Adipocyte (in vitro differentiated cells): ENCODE data around the gene MYO6.

Experiments used
- DNase-seq: peaks from one replicate; pipeline ENCODE4 v3.0.0-alpha.2; 2015; ENCODE audit warnings: low read depth
- H3K27me3 ChIP-seq: replicated peaks from 2 replicates; pipeline ENCODE4 v1.7.0; 2013; ENCODE audit warnings: mild to moderate bottlenecking, low read length, moderate library complexity; ENCODE audit not compliant: control insufficient read depth, insufficient read depth
- H3K36me3 ChIP-seq: 2 replicates; pipeline ENCODE4 v1.7.0; 2013; ENCODE audit warnings: low read length, mild to moderate bottlenecking, moderate library complexity; ENCODE audit not compliant: control insufficient read depth, insufficient read depth, severe bottlenecking
- H3K4me1 ChIP-seq: 2 replicates; pipeline ENCODE4 v1.7.0; 2013; ENCODE audit warnings: mild to moderate bottlenecking, low read length, moderate library complexity; ENCODE audit not compliant: control insufficient read depth, insufficient read depth
- H3K4me3 ChIP-seq: 2 replicates; pipeline ENCODE4 v1.7.0; 2013; ENCODE audit warnings: mild to moderate bottlenecking, low read length, moderate library complexity
- H3K9ac ChIP-seq: 2 replicates; pipeline ENCODE4 v1.7.0; 2013; ENCODE audit warnings: mild to moderate bottlenecking, low read length, moderate library complexity
- H3K9me3 ChIP-seq: 2 replicates; pipeline ENCODE4 v1.7.0; 2013; ENCODE audit warnings: mild to moderate bottlenecking, low read length, moderate library complexity; ENCODE audit not compliant: control insufficient read depth

MYO6 gene

DNA sequence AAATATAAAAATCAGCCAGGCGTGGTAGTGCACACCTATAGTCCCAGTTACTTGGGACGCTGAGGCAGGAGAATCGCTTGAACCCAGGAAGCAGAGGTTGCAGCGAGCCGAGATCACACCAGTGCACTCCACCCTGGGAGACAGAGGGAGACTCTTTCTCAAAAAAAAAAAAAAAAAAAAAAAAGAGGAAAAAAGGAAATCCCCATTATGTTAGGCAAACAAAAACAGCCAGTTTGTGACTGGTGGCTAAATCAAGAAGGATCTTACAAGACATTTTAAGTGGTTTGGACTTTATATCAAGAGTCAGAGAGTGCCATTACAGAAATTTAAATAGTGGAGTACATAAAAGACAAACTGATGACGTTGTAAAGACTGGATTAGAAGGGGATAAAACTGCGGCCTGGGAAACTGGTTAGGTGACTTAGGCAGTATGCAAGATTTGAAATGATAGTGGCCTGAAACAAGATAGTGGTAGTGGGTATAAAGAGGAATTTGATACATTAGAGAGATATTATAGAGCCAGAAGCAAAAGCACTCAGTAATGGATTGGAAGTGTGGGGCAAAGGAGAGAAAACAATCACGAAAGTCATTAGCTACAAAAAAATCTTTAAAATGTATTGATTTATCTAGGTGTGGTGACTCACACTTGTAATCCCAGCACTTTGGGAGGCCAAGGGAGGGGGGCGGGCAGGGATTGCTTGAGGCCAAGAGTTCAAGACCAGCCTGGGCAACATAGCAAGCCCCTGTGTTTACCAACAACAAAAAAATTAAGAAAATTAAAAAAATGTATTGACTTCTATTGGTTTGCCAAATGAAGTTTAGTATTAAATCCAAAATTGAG lies 1.7 kb upstream of the MYO6 start:
- DNase-seq, result no peak
- Histone ChIP-seq H3K9me3 (no peaks in the 10 kb centered on the region), H3K27me3 (no peaks in the 10 kb centered on the region), H3K9ac (no peak overlapping the region), H3K36me3 (no peaks in the 10 kb centered on the region), H3K4me1 (peaks cover 4% of the 10 kb centered on the region), H3K4me3 (no peak overlapping the region)

DNA sequence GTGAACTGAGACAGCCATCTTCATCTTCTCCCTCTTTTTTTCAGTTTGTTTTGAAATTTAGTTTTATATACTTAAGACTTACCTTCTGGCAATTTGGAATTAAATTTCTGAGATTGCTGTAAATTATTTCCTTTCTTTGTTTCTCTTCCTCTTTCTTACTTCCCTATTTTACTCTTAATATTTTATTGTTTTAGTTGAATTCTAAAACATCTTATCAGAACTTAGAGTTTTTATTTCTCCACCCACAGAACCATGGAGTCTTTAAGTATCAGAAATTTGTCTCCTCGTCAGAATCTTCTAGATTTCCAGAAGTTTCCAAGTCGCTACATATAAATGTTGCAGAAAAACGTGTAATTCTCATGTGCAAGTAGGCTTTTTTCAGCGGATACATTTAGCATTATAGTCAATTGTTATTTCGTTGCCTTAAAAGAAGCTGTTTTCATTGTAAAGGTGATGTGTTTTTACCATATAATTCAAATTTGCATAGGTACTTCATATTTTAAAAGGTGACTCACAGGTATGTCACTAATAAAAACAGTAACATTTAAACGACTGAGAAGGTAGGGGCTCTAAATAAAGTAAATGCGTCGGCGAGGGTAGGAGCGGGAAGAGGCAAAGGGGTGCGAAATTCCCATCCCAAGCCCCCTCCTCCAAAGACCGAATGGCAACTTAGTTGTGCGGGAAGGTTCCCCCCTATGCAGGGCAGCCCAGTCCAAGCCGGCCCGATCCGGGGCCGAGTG lies 866 bp upstream of the MYO6 start:
- no peaks in the 10 kb centered on the region for H3K27me3 ChIP-seq
- no peak for DNase-seq
- H3K9me3 ChIP-seq, result no peaks in the 10 kb centered on the region
- no peaks in the 10 kb centered on the region for H3K36me3 ChIP-seq
- peak overlapping the region; percentile 95 for H3K9ac ChIP-seq
- H3K4me3 ChIP-seq, result peak overlapping the region; percentile 95
- peaks cover 4% of the 10 kb centered on the region for H3K4me1 ChIP-seq

GRCh38 chr6:75751443-75751842 lies 2.4 kb downstream of the MYO6 start:
- DNase-seq, result peak; percentile 61
- H3K9ac ChIP-seq, result no peak overlapping the region
- no peaks in the 10 kb centered on the region for H3K9me3 ChIP-seq
- H3K27me3 ChIP-seq, result no peaks in the 10 kb centered on the region
- H3K36me3 ChIP-seq, result no peaks in the 10 kb centered on the region
- no peak overlapping the region for H3K4me3 ChIP-seq
- peaks cover 26% of the 10 kb centered on the region for H3K4me1 ChIP-seq

GRCh38 chr6:75752365-75752764 lies 3.3 kb downstream of the MYO6 start:
- H3K4me3 ChIP-seq, result no peak overlapping the region

GRCh38 chr6:75755704-75756103 lies 6.7 kb downstream of the MYO6 start:
- Histone ChIP-seq H3K36me3 (no peaks in the 10 kb centered on the region), H3K9me3 (no peaks in the 10 kb centered on the region), H3K9ac (no peak overlapping the region), H3K4me1 (peaks cover 37% of the 10 kb centered on the region), H3K4me3 (no peak overlapping the region), H3K27me3 (no peaks in the 10 kb centered on the region)
- peak; percentile 33 for DNase-seq

More at GRCh38 chr6:75752365-75752764, 3.3 kb downstream of the MYO6 start:
- Histone ChIP-seq H3K4me1 (peaks cover 26% of the 10 kb centered on the region), H3K36me3 (no peaks in the 10 kb centered on the region), H3K27me3 (no peaks in the 10 kb centered on the region), H3K9me3 (no peaks in the 10 kb centered on the region), H3K9ac (no peak overlapping the region)
- DNase-seq, result no peak

- no peak for DNase-seq
- Histone ChIP-seq H3K9ac (no peak overlapping the region), H3K36me3 (no peaks in the 10 kb centered on the region), H3K27me3 (no peaks in the 10 kb centered on the region), H3K4me1 (peaks cover 35% of the 10 kb centered on the region), H3K4me3 (no peak overlapping the region), H3K9me3 (no peaks in the 10 kb centered on the region)
Measured at GRCh38 chr6:75757295-75757694, 8.3 kb downstream of the MYO6 start.

- H3K4me1 ChIP-seq, result peaks cover 35% of the 10 kb centered on the region
- no peak overlapping the region for H3K4me3 ChIP-seq
- no peaks in the 10 kb centered on the region for H3K36me3 ChIP-seq
- no peaks in the 10 kb centered on the region for H3K9me3 ChIP-seq
- H3K9ac ChIP-seq, result no peak overlapping the region
- H3K27me3 ChIP-seq, result no peaks in the 10 kb centered on the region
- DNase-seq, result no peak
Measured at GRCh38 chr6:75758061-75758460, 9.0 kb downstream of the MYO6 start.

GRCh38 chr6:75759207-75759606 lies 10.2 kb downstream of the MYO6 start:
- Histone ChIP-seq H3K27me3 (no peaks in the 10 kb centered on the region), H3K9ac (no peak overlapping the region), H3K9me3 (no peaks in the 10 kb centered on the region), H3K4me1 (peaks cover 26% of the 10 kb centered on the region), H3K4me3 (no peak overlapping the region), H3K36me3 (no peaks in the 10 kb centered on the region)
- no peak for DNase-seq

- Histone ChIP-seq H3K9me3 (no peaks in the 10 kb centered on the region), H3K4me3 (no peak overlapping the region), H3K27me3 (no peaks in the 10 kb centered on the region), H3K4me1 (peaks cover 22% of the 10 kb centered on the region), H3K36me3 (no peaks in the 10 kb centered on the region), H3K9ac (no peak overlapping the region)
- no peak for DNase-seq
Measured at GRCh38 chr6:75760320-75760719, 11.3 kb downstream of the MYO6 start.

DNA sequence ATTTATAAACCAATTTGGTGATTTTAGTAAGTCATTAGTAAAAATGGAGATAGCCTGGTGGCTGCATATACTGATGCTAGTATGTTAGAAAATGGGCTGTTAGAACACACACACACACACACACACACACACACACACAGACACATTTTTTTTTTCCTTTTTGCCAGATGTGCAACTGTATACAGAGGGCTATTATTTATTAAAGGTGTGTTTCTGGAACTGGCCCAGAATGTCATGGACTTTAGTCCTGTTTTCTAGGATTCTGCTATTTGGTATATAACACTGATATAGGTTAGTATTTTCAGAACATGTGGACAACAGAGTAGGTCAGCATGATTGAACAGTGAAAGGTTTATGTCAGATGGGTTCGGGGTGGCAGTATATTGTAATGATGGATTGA lies 12.4 kb downstream of the MYO6 start:
- Histone ChIP-seq H3K4me3 (no peak overlapping the region), H3K36me3 (no peaks in the 10 kb centered on the region), H3K9me3 (no peaks in the 10 kb centered on the region), H3K27me3 (no peaks in the 10 kb centered on the region), H3K4me1 (peaks cover 13% of the 10 kb centered on the region), H3K9ac (no peak overlapping the region)
- no peak for DNase-seq

DNA sequence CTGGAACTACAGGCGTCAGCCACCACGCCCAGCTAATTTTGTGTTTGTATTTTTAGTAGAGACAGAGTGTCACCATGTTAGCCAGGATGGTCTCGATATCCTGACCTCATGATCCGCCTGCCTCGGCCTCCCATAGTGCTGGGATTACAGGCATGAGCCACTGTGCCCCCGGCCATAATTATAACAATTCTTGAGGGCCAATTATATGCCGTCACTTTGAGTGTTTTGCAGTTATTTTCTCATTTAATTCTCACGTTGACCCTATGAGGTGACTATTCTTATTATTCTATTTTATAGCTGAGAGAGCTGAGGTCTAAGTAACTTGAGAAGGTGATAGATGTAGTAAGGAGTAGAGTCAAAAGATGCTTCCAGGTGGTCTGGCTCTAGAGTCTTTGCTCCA lies 13.0 kb downstream of the MYO6 start:
- Histone ChIP-seq H3K4me3 (no peak overlapping the region), H3K4me1 (peaks cover 13% of the 10 kb centered on the region), H3K9me3 (no peaks in the 10 kb centered on the region), H3K36me3 (no peaks in the 10 kb centered on the region), H3K27me3 (no peaks in the 10 kb centered on the region), H3K9ac (no peak overlapping the region)
- no peak for DNase-seq
